ENCODE measurements around the gene PRKD1.

DNA sequence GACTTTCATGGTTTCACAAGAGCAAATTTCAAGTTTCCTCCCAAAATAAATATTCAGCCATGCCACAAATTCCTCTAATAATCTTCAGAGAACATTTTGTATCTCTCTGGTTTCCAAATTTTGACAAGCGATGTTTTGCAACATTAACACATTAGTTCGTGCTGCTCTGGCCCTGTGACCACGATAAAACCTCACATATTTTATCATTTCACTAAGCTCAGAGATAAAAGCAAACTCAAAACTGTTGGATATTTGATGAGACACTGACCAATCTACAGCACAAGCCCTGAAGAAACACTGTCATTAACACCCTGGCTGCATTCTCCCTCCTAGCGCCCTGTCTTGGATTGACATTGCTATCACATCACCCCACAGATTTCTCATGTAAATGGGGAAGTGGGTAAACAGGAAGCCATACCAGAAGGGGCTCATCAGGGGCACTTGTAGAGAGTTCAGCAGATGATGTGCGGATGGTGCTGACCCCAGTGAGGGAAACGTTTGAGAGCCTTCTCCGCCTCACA lies 264.3 kb downstream of the PRKD1 start:
- TF ChIP-seq POLR2A (IDR thresholded peaks at IDR 0.05) = no peak
- TF ChIP-seq, protein P1, sequence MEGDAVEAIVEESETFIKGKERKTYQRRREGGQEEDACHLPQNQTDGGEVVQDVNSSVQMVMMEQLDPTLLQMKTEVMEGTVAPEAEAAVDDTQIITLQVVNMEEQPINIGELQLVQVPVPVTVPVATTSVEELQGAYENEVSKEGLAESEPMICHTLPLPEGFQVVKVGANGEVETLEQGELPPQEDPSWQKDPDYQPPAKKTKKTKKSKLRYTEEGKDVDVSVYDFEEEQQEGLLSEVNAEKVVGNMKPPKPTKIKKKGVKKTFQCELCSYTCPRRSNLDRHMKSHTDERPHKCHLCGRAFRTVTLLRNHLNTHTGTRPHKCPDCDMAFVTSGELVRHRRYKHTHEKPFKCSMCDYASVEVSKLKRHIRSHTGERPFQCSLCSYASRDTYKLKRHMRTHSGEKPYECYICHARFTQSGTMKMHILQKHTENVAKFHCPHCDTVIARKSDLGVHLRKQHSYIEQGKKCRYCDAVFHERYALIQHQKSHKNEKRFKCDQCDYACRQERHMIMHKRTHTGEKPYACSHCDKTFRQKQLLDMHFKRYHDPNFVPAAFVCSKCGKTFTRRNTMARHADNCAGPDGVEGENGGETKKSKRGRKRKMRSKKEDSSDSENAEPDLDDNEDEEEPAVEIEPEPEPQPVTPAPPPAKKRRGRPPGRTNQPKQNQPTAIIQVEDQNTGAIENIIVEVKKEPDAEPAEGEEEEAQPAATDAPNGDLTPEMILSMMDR (IDR thresholded peaks at IDR 0.05) = no peak
